Activated CD4-positive, alpha-beta T cell treated with anti-CD3 and anti-CD28 coated beads for 48 hours (primary cell): ENCODE results near the gene DPYSL5.
"Not testable (repeated sequence)": the region's sequence is repeated elsewhere in the genome, so short reads cannot be mapped to it uniquely, and the experiment has no call there.

Experiments
- DNase-seq: peaks from one replicate; pipeline ENCODE4 v3.0.0-alpha.2; 2020

The DPYSL5 gene

DNA sequence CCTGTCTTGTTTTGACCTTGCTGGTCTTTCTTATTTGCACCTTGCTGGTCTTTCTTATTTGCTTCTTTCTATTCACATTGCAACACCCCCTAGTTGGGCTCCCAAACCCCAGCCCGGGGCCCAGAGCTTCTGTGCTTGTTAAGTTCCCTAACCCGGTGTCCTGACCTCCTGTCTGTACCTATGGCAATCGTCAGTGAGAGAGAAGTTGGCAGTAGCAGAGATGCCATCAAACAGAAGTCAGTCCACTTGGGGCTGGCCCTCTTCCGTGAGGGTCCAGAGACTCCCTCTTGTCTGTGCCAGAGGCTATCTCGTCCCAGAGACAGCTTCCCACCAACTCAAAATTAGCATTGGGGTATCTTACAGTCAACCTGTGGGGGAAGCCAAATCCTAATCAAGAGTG, 55.7 kb downstream of the DPYSL5 start:
- no peak for DNase-seq

DNA sequence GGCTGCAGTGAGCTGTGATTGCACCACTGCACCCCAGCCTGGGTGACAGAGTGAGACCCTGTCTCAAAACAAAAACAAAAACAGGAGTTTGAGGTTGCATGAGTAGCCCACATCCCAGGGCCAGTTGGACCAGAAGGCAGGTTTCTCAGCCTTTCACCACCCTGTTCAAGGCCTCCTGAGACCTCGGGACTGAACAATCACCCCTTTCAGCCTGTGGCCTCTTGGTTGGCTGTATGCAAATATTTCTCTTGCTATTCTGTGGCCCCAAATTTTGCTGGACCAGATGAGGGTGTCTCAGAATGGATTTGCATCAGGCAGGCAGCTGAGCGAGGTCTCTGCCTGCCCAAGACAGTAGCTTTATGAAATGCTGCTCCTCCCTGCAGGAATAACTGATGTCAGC, 56.9 kb downstream of the DPYSL5 start:
- DNase-seq, result no peak

- no peak for DNase-seq
Measured at GRCh38 chr2:26905341-26906198, 57.6 kb downstream of the DPYSL5 start.

DNA sequence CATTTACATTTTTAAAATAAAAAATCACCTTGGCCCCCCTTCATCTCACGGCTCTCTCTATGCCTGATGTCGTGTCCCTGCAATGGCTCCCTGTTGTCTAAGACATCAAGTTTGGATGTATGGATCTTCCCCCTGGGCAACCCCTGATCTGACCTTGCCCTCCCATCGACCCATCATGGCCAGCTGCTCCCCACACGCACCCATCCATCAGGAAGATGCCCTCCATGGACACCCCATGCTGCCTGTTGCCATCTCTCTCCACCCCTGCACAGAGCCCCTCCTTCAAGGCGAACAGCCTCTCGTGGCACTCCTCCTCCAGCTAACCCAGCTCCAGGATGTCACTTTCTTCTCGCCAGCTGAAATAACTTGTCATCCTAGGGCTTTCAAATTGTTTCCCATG, 59.5 kb downstream of the DPYSL5 start:
- DNase-seq, result no peak

DNA sequence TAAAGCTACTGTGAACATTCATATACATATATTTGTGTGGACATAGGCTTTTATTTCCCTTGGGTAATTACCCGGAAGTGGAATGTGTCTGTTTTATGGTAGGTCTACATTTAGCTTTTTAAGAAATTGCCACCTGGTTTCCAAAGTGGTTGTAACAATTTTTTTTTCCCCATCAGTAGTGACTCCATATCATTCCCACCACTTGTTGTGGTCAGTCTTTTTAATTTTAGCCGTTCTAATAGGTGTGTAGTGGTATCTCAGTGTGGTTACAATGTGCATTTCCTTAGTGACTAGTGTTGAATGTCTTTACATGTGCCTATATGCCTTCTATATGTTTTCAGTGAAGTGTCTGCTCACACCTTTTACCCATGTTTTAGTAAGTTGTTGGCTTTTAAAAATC, 62.2 kb downstream of the DPYSL5 start:
- DNase-seq, result no peak

GRCh38 chr2:26911911-26912861, 64.3 kb downstream of the DPYSL5 start:
- DNase-seq, result no peak

DNA sequence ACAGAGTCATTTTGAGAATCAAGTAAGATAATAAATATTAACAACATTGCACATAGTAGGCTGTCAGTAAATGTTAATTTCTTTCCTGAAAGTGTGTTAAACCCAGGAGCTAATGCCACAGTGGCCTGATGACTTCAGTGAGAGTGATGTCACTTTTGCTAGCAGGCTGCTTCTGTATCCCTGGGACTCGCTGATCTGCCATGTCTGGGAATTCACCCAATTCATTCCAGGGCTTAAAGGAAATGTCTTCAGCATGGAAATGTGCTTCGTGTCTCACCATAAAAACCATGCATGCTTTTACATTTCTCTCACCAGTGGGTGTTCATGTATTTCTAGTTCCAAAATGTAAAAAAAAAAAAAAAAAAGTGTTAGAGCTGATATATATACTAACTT, 65.7 kb downstream of the DPYSL5 start:
- no peak for DNase-seq

- no peak for DNase-seq
Measured at GRCh38 chr2:26913999-26914658, 66.2 kb downstream of the DPYSL5 start.

- DNase-seq, result no peak
Measured at GRCh38 chr2:26914659-26915310, 66.9 kb downstream of the DPYSL5 start.

GRCh38 chr2:26915316-26915715, 67.4 kb downstream of the DPYSL5 start:
- DNase-seq, result no peak

- no peak for DNase-seq
Measured at GRCh38 chr2:26916128-26916692, 68.3 kb downstream of the DPYSL5 start.

- no peak for DNase-seq
Measured at GRCh38 chr2:26917135-26917836, 69.4 kb downstream of the DPYSL5 start.

DNA sequence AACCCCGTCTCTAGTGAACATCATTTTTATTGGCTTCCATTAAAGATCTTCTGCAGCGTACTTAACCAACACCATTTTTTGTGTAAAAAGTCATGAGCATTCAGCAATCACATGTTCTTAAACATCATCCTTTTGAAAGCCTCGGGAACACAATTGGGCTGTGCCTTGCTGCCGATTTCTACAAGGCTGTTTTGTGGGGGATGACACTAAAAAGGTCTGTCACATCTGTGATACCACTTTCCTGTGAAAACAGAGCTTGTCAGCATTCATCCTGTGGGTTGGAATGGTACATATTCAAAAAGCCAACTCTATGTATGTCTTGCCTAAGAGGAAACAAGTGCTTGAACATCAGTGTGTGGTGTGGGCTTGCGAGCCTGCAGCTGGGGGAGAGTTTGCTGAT, 73.4 kb downstream of the DPYSL5 start:
- no peak for DNase-seq

DNA sequence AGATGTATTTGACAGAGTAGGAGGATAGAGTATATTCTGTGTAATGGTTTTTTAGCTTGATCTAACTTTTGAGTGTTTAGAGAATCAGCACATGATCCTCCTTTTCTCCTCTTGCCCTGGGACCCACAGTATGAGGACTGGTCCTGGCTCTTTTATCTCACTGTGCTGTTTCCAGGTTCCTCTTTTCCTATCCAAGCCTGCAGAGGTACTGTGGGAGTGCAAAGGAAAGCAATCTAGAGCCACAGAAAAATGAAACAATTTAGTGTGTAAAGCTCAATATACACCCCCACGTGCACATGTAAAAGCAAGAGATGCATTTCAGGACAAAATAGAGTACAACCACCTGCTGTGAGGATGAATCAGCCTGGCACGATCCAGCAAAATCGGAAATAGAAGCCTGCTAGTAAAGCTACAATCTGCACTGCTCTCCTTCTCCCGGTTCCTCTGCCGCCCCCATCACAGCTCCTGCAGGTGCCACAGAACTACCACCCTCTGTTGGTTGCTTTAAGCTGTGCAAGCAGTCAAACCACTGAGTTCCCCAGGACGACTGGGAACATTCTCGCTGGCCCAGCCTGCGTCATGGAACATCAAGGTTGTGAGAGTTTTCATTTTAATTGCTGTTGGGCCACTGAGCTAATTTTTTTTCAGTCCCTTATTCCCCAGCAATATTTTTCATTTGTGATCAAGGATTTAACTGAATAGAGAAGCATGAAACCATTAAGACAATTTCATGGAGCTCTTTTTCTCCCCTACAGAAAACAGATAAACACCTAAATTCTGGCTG, 74.7 kb downstream of the DPYSL5 start:
- DNase-seq, result peak; percentile 64

GRCh38 chr2:26923189-26923466, 75.2 kb downstream of the DPYSL5 start:
- DNase-seq, result not testable (repeated sequence)

DNA sequence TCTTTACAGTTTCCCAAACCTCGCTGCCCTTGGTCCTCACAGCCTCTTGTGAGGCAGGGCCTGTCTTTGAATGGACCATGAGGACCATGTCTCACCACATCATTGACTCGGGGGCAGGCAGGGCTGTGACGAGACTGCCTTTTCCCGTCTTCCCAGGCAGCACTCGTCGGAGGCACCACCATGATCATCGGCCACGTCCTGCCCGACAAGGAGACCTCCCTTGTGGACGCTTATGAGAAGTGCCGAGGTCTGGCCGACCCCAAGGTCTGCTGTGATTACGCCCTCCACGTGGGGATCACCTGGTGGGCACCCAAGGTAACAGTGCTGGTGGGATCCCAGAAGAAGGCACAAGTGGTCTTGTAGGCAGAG, 76.8 kb downstream of the DPYSL5 start:
- DNase-seq, result no peak

- no peak for DNase-seq
Measured at GRCh38 chr2:26925100-26925791, 77.3 kb downstream of the DPYSL5 start.

DNA sequence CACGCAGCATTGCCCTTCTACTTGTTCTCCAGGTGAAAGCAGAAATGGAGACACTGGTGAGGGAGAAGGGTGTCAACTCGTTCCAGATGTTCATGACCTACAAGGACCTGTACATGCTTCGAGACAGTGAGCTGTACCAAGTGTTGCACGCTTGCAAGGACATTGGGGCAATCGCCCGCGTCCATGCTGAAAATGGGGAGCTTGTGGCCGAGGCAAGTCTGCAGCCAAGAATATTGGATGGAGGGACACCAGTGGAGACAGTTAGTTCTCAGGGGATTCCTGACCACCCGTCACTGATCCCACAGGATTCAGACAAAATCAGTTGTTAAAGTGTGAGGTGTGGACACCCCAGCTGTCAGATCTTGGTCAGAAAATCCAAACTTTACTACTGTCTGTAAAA, 79.3 kb downstream of the DPYSL5 start:
- DNase-seq, result no peak

DNA sequence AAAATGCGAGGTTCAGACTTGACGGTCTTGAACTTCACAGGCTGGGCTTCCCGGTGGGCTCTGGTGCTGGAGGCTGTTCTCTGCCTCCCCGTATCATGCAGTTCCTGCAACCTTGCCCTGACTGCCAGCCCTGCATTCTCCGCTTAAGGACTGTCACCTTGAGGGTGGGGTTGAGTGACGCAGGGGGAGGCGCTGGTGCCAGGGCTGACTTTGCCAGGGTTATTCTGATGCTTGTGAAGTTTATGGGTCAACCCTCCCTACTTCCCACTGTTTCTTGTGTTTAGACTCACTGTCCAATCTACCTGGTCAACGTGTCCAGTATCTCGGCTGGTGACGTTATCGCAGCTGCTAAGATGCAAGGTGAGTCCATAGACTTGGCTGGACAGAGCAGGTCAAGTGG, 85.0 kb downstream of the DPYSL5 start:
- DNase-seq, result no peak
